Measurements from ENCODE around the gene EIF4EBP3.
A peak's percentile ranks its signal among the peaks of the same experiment; 100 is the strongest.

The EIF4EBP3 gene

DNA sequence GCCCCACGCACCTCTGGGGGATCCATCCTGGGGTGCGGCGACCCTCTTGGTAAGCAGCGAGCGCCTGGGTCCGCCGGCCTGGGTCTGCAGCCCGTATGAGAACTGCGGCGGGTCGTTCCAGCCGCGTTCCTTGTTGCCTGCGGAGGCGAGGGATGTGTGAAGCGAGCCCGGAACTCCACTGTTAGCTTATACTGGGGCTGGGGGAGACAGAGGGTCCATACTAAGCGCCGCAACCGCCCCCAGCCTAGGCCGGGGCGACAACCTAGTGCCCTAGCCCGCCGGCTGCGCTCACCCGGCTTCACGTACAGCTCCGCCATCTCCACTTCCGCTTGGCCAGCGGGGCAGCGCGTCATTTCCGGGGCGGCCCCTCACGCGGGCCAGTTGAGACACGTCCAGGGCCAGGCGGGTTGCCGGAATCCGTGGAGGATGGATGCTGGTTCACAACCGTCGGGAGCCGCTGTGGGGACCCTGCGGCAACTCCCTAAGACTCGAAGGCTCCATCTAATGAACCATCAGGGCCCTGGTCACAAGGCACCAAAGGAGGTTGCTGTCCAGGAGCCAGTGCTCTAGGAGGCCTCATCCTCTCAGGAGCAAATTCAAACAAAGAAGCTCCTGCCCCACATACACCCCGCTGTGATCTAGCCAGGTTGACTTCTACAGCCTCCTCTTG, 9.8 kb downstream of the EIF4EBP3 start, which contains the start of gene SRA1:
Gene SRA1 (minus strand): TSS at position 338 of the 670 bp plus-strand sequence. CDS start 21 bp downstream, at position 317.
- peak; percentile 85 to 92 (median 91) for DNase-seq

DNA sequence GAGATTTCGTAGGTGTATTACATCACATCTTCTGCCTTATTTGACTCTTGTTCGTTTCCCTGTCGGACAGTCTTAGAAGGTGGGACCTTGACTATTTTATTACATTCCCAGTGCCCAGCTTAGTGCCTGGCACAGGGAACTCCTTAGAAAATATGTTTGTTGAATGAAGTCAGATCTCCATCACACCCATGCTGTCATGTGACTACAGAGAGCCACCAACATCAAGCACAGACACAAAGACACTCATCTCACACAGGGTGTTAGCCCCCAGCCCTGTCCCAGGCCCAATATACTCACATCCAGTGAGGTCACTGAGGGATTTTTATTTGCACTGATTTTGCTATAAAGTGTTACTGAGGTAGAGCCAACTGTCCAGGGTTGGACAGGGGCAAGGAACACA, 10.5 kb downstream of the EIF4EBP3 start:
- DNase-seq, result no peak

DNA sequence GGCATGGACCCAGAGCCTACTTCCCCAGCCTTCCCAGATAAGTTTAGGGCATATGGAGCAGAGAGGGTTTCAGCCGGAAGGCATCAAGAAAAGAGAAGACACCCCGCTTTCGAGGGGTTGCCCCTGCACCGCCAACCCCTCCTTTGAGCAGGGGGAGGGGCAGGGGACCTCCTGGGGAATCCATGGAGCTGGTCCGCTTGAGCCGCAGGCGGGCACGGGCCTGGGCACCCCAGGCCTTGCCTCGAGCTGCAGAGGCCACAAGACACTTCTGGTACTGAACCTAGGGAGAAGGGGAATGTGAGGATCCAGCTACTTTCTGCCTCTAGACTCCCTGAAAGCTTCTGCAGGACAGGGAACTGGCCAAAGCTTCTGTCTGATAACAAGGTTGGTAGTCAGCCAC, 11.1 kb downstream of the EIF4EBP3 start:
- no peak for DNase-seq

DNA sequence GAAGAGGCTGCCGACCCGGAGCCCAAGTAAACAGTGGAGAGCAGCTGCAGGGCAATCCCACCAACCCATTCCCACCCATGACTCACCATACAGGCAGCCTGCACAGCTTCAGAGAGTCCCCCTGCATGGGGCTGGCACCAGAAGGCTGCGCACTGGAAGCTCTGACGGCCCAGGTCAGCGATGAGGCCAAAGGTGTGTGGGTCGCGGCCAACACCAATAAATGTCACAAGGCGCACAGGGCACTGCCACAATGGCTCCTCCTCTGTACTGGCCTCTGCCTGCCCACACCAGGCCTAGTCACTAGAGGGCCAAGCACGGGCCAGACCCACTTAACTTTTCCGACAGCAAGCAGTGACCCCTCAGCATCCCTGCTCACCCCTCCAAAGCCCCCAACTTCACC, 12.8 kb downstream of the EIF4EBP3 start:
- DNase-seq, result no peak

DNA sequence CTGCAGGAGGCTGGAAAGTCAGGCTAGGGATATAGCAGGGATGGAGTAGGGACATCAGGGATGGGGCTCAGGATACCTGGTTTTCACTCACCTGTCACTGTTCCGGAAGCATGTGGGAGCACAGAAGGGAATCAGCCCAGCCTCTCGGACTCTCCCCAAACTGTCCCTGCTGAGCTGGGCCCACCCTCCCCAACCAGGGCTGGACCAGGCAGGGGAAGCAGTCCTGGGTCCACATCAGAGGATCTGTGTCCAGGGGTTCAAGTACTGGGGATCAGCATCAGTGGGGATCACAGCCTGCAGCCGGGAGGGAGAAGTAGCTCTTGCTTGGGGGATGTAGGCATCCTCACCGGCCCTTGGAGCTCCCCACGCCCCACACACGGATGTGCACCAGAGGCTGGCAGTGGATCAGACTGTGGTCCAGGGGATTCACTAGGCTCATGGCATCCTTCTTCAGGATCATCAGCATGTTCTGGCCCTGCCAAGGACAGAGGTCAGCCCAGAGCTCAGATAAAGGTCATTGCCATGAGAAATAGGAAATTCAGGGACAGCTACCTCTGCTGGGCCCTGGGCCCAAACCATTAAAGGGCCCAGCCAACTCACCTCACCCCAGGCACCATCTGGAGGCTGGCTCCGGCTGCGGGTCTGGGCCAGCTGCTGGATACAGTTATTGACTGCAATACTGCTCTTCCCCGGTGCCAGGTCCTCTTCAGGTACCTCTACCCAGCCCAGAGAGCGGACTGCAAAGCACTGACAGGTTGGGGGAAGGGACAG, 14.5 kb downstream of the EIF4EBP3 start:
- DNase-seq, result no peak

DNA sequence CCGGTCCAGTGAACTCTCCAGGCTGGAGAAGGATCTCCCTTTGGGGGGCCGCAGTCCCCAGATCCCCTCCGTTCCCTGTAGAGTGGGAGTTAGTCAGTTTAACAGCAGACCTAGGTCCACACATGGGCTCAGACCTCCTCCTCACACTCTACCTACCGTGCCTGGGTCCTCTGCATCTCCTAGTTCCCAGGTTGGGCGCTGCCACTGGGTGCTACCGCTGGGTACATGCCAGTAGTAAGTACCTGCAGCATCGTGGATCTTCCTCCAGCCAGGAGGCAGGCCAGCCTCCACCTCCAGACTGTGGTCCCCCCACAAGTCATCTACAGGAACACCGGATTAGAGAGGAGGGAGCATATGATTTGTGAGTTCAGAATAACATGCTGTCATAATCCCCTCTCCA, 16.1 kb downstream of the EIF4EBP3 start:
- no peak for DNase-seq

DNA sequence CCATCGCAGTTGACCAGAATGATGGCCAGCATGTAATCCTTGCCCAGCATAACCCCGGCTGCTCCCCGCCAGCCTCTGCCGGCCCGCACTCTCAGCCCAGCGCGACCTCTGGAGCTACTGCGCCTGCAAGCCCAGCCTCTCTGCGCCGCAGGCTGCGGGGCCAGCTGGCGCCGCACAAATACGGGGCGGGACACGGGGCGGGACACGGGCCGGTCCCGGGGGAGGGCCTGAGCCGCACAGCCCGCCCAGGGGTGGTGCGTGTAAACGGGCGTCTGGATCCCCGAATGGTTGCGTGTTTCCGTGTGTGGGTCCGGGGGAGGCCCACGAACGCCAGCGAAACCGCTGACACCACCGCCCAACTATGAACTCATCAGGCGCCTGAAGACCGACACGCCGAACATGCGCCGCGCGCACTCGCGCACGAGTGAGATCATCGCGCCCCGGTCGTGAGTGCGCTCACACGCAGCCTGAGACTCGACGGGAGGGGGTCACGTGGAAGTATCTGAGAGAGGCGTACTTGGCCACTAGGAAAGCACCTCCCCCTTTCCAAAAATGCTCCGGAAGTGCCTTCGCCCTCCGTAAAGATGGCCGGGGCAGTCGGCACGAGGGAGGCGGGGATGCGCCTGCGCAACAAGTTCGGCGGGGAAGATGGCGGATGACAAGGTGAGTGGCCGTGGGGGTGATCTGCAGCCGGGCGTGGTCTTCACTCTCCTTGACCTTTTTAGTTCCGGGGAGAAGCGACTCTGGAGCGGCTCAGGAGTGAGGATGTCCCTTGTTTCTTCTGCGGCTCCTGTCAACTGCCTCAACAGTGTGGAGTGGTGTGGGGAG, 16.9 kb downstream of the EIF4EBP3 start, which contains the start of the genes APBB3 and SLC35A4:
Gene APBB3 (minus strand): TSS at position 403 of the 828 bp plus-strand sequence. CDS start 353 bp downstream, at position 50.
Gene SLC35A4 (plus strand): TSS at position 633 of the 828 bp plus-strand sequence. CDS start 2,342 bp downstream, outside the sequence.
- peak; percentile 93 to 97 (median 96) for DNase-seq

DNA sequence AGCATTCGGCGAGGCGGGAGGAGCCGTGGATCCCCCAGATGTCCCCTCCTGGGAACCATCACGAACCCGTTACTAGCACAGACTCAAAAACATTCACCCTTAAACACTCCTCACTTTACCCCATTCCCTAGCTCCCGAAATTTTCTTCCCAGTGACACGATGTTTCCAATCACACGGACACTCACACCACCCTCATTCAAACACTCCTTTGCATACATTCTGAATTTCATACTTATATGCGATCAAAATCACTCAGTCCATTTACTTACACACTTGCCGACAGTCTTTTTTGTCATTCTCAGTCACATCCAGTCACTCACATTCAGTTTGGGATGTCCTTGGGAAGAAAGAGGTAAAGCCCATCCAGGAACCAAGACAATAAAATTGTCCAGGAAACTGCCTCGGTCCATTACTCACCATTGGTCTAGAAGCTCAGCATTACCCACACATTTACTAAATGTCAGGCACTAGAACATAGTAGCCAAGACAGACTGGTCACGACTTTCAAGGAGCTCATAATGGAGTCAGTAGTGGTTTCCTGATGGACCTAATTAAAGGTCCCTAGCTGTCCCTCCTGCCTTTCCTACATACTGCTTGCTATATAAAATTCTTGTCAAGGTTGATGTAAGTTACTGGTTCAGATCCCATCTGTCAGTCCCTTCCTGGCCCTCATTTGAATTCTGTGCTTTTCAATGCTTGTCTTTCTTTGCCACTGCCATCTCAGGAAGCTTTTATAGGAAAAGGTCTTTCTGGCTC, 17.7 kb downstream of the EIF4EBP3 start:
- DNase-seq, result no peak

DNA sequence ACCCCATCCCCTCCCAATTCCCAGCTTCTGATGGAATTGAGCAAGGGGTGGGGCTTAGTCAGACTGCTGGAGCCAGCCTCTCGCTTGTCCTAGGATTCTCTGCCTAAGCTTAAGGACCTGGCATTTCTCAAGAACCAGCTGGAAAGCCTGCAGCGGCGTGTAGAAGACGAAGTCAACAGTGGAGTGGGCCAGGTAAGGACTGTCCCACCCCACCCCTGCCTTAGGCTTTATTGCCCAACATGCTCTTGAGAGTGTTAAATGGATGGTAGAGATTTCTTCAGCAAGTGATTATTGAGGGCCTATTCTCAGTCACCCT, 18.3 kb downstream of the EIF4EBP3 start:
- DNase-seq, result no peak

DNA sequence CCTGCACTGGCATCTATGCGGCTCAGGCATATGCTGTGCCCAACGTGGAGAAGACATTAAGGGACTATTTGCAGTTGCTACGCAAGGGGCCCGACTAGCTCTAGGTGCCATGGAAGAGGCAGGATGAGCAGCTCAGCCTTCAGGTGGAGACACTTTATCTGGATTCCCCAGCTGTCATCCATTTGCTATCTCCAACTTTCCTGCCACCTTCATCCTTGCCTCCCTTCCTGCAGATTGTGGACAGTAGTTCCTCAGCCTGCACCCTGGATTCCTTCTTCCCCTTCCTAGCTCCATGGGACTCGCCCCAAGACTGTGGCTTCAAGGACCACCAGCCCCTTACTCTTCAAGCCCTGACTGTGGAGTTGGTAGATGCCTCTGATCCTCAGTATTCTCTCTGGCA, 19.2 kb downstream of the EIF4EBP3 start:
- no peak for DNase-seq

DNA sequence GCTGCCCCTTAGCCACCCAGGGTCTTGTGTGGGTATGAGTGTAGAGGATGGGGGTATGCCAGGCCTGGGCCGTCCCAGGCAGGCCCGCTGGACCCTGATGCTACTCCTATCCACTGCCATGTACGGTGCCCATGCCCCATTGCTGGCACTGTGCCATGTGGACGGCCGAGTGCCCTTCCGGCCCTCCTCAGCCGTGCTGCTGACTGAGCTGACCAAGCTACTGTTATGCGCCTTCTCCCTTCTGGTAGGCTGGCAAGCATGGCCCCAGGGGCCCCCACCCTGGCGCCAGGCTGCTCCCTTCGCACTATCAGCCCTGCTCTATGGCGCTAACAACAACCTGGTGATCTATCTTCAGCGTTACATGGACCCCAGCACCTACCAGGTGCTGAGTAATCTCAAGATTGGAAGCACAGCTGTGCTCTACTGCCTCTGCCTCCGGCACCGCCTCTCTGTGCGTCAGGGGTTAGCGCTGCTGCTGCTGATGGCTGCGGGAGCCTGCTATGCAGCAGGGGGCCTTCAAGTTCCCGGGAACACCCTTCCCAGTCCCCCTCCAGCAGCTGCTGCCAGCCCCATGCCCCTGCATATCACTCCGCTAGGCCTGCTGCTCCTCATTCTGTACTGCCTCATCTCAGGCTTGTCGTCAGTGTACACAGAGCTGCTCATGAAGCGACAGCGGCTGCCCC, 19.8 kb downstream of the EIF4EBP3 start:
- no peak for DNase-seq

DNA sequence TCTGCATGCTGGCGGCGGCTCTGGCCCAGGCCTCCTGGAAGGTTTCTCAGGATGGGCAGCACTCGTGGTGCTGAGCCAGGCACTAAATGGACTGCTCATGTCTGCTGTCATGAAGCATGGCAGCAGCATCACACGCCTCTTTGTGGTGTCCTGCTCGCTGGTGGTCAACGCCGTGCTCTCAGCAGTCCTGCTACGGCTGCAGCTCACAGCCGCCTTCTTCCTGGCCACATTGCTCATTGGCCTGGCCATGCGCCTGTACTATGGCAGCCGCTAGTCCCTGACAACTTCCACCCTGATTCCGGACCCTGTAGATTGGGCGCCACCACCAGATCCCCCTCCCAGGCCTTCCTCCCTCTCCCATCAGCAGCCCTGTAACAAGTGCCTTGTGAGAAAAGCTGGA, 20.4 kb downstream of the EIF4EBP3 start:
- DNase-seq, result no peak

DNA sequence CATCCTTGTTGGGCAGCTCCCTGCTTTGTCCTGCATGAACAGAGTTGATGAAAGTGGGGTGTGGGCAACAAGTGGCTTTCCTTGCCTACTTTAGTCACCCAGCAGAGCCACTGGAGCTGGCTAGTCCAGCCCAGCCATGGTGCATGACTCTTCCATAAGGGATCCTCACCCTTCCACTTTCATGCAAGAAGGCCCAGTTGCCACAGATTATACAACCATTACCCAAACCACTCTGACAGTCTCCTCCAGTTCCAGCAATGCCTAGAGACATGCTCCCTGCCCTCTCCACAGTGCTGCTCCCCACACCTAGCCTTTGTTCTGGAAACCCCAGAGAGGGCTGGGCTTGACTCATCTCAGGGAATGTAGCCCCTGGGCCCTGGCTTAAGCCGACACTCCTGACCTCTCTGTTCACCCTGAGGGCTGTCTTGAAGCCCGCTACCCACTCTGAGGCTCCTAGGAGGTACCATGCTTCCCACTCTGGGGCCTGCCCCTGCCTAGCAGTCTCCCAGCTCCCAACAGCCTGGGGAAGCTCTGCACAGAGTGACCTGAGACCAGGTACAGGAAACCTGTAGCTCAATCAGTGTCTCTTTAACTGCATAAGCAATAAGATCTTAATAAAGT, 21.1 kb downstream of the EIF4EBP3 start:
- DNase-seq, result no peak

DNA sequence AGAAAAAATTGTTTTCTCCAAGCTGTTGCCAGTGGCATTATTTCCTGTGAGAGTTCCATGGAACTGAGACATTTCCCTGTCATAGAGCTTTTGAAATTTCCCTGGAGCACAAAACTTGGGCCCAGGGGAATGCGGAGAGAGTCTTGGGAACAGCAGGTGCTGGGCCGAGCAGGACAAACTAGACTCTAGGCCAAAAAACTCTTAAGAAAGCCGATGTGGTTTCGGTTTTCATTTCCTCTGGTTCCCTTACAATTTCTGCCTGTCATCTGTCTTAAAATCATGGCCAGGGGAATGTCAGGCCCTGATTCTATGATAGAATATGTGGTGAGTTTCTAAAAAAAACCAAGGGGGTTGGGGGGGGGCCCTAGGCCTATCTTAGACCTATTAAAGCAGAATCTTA, 21.7 kb downstream of the EIF4EBP3 start:
- no peak for DNase-seq

DNA sequence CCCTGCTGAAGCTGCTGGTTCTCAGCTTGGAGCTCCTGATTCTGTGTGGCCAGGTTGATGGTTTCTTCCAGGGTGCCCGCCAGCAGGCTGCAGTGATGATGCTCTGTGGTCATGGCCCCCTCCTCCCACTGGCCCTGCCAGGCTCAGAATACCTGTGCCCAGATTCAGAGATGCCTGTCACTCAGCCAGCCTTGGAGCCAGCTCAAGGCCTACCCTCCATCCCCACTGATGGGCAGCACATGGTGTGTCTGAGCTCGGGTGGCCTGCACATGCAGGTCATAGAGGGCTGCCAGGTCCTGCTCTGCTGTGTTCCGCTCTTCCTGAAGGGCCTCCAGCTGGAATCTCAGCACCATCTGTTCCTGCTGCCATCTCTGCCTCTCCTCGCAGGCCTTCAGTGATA, 22.6 kb downstream of the EIF4EBP3 start:
- DNase-seq, result no peak

DNA sequence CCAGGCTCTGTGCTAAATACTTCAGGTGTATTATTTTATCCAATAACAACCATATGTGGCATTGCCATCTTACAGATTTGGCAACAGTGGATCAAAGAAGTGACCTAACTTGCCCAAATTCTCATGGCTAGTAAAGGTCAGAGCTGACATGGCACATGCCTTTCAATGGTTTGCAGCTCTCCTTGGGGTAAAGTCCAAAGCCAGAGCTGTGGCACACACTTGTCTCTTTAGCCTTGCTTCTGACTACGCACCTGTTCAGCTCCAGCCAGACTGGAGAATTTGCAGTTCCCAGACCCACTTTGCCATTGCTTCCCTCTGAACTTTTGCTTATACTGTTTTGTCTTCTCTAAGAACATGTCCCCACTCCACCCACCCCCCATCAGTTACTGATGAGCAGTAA, 23.0 kb downstream of the EIF4EBP3 start:
- no peak for DNase-seq

DNA sequence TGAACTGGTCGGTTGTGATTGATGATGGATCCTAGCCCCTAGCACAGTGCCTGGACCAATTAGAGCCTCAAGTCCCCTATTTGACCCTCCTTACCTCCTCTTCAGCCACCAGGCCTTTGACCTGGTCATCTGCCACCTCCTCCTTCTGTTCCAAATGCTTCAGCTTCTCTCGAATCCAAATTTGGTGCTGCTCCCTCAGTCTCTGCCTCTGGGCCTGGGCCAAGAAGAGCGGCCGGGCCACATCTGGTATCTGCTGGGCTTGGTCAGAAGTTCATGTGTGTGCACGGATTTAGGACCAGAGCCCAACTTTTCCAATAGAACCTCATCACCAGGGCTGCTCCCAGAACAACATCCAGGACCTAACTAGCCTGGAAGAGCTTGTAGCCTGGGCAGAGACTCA, 23.6 kb downstream of the EIF4EBP3 start:
- no peak for DNase-seq

DNA sequence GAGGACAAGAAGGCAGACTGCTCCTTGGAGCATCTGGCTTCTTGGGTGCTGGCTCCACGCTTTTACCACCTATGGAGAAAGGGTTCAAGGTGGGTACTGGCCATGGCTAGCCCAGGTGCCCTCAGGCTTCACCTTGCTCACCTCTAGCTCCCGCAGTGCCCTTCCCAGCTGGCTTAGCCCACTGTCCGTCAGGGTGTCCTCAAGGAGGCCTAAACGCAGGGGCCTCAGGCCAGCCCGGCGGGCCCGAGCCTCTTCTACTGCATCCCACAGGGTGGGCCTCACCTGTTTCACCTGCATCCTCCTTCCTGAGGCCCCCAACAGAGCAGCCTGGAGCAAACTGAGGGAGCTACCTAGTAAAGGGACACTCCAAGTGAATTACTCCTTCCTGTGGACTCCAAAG, 26.2 kb downstream of the EIF4EBP3 start:
- no peak for DNase-seq

DNA sequence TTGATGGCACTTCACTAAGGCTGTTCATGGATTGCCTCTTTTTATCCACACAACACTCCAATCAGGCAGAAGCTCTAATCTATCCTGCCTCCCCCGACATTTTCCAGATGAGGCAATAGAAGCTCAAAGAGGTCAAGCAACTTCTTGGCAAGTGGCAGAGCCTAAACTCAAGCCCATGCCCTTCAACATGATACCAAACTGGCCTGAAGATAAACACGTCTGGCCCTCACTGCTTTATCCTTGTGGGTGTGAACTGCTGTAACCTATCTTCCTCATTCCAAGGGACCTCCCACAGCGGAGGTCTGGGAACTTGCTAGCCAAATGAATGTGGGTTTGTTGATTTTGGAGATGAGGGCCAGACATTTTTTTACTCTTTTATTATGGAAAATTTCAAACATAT, 26.7 kb downstream of the EIF4EBP3 start:
- no peak for DNase-seq

DNA sequence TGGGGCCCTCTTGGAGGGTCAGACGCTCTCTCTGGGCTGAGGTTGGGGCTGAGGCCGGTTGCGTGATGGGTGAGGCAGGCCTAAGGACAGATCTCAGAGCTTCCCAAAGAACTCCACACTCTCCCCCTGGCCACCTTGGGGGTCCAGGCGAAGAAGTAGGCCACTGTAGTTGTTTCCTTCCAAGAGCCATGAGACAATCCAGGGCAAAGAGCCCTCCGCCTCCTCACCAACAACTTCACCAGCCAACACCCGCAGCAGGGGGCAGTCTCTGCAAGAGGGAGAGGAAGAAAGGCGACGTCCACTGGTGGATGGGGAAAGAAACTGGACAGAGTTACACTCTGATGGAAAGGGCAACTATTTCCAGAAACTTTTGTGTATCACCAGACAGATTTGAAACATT, 27.8 kb downstream of the EIF4EBP3 start:
- peak in 1 of 3 experiments; percentile 2 for DNase-seq

DNA sequence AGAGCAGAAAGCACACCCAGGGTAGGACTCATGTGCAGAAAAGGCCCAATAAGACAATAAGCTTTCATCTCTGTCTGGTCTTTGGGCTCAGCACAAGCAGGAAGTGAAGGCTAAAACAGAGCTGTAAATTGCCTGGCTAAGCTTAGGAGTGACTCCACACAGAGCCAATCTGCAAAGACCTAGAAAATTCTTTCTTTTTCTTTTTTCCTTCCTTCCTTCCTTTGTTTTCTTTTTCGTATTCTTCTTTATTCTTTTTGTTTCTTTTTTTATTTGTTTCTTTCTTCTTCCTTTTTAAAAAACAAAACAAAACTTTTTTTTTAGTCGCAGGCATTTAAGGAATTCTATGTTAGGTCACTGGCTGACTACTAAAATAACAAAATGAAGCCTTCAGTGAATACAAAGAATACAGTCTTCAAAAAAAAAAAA, 29.3 kb downstream of the EIF4EBP3 start:
- DNase-seq, result no peak
